ENCODE data around the gene MFAP1.
"Not testable (repeated sequence)": the region's sequence is repeated elsewhere in the genome, so short reads cannot be mapped to it uniquely, and the experiment has no call there.

The MFAP1 gene

GRCh38 chr15:43821505-43821904 is 3.0 kb downstream of the MFAP1 start:
- no peak for FAIRE-seq

GRCh38 chr15:43815064-43815463 is 9.4 kb downstream of the MFAP1 start:
- not testable (repeated sequence) for FAIRE-seq

DNA sequence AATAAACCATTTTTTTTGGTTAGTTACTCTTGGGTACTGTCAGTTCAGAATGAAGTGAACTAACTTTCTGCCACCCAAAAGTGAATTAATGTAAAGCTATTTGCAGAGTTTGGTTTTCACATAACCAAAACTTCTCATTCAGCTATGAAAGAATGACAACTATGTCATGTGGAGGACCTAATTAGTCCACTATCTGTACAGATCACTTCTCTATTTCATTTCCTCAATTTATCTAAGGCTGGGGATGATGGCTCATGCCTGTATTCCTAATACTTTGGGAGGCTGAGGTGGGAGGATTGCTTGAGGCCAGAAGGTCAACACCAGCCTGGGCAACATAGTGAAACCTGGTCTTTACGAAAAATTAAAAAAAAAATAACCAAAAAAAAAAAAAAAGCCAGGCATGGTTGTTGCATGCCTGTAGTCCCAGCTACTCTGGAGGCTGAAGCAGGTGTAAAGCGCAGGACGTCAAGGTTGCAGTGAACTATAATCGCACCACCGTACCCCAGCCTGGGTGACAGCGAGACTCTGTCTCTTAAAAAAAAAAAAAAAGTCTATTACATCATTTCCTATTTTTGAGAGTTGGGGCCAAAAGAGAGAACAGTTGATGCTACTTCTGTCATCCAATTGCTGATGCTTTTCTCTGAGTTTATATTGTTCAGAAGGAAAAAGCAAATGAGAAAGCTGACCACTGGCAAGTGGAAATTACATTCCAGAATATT is 15.4 kb downstream of the MFAP1 start:
- no peak for FAIRE-seq

GRCh38 chr15:43808435-43808950 is 16.0 kb downstream of the MFAP1 start:
- no peak for FAIRE-seq

- FAIRE-seq, result not testable (repeated sequence)
These were observed 21.8 kb downstream of the MFAP1 start for GRCh38 chr15:43802676-43803075.

DNA sequence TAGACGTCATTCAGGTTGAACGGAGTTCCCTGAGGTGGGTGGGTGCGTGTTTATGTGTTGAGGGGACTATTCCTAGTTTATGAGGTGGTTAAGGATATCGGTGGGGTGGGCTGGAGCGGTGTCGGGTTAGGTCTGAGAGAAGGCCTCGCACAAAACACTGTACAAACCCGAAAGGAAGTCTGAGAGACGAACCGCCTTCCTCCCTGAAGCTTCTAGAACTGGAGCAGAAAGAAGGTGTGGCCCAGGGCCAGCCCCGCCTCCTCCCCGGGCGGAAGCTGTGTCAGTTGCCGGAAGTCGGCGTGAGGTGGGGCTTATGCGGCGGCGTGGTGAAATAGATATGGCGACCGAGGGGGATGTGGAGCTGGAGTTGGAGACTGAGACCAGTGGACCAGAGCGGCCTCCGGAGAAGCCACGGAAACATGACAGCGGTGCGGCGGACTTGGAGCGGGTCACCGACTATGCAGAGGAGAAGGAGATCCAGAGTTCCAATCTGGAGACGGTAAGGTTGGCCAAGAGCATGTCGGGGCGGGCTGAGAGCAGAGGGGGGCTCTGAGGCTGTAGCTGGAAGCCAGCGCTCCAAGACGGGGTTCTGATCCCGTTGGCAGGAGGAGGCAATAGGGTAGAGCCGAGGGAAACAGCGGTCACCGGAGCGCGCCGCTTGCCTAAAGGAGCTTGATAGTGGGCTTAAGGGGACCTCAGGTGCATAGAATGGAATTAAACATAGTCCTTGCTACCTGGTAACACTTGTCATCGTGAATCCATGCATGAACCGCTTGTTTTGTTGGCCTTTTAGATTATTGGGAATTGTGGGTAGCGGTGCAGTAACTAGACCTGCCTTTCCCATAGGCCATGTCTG is 24.0 kb downstream of the MFAP1 start, which contains the start of gene HYPK:
Gene HYPK, plus strand, starts transcription at position 314 of the 856 bp plus-strand sequence. Its CDS starts 24 bp downstream, at position 338.
- FAIRE-seq, result peak; percentile 82

DNA sequence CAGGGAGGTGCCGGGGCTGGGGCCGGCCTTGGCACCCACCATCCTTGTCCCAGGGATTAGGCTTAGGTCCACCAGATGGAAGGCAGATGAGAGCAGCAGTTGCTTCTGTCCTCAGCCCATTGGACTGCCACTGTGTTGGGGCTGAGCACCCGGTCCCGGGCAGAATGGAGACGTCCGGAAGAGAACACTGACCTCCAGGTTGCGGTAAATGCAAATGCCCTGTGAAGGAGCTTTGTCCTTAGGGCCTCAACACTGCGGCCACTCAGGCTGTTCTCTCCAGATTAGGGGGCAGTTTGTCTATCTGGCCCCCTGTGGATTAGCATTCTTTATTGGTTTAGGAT is 24.6 kb downstream of the MFAP1 start, which contains the start of gene SERINC4:
Gene SERINC4, minus strand, starts transcription at position 276 of the 341 bp plus-strand sequence. Its CDS starts 234 bp downstream, at position 42.
- no peak for FAIRE-seq

GRCh38 chr15:43799209-43799944 is 25.1 kb downstream of the MFAP1 start:
- no peak for FAIRE-seq

- no peak for FAIRE-seq
These were observed 27.9 kb downstream of the MFAP1 start for GRCh38 chr15:43796566-43796965.

DNA sequence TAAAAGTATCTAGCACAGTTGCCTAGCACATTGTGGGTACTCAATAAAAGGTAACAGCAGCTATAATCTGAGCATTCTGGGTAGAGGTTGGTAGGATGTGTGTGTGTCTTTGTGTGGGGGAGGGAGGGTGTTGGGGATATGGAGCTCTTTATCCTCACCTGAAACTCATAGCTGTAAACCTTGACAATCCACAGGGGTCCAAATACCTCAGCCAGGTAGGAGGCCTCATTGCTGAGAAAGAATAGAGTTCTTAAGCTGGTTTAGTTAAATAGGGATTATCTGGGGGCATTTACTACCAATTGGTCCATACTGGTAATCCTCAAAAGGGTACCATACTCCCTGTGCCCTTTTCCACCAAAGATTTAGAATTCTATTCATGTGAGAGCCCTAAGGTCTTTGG is 28.5 kb downstream of the MFAP1 start:
- no peak for FAIRE-seq

DNA sequence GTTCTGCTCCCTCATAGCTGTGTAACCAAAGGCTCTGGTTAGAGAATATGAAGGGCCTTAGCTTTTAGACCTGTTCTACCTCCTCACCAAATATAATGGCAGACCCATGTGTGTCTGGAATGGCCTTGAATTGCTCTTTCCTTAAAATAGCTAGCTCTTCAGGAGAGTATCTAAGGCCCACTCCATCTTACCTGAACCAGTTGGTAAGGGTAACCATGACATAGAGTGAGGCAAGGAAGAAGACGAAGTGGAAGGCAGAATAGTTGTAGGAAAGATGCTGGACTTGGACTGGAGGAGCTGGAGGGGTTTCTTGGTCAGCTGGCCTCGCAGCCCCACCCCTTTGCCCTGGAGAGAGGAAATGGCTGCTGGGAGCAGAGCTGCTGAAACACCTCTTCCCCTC is 29.3 kb downstream of the MFAP1 start:
- FAIRE-seq, result no peak

DNA sequence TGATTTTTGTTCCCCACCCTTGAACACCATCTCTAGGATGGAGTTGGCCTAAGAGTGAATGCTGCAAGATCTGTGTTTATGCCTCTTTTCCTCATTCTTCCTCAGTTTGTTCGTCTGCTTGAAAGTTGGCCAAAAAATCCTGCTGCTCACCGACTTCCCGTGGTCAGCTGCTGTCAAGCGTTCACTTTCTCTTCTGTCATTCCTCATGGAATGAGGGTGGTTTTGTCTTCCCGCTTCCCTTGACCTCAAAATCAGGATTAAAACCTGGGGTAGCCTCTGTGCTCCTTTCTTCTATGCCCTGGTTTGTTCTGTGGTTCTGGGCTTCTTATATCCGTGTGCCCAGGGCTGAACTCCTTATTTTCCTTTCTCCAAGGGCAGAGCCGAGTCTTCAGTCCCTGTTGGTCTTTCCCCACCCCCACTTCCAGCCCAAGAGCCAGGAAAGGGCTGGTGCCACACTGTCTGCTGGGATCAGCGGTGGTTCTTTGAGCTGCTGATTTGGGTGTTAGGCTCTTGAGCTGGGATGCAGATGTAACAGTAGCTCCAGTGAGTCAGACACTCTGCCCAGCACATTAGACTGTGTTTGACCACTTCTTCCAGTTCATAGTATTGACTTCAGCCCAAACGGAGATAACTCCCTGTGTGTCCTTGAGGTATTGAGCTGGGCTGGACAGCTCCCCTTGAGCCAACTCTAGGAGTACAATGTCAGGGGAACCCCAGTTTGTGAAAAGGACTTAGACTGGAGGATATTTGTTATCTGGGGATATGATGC is 30.0 kb downstream of the MFAP1 start:
- no peak for FAIRE-seq

DNA sequence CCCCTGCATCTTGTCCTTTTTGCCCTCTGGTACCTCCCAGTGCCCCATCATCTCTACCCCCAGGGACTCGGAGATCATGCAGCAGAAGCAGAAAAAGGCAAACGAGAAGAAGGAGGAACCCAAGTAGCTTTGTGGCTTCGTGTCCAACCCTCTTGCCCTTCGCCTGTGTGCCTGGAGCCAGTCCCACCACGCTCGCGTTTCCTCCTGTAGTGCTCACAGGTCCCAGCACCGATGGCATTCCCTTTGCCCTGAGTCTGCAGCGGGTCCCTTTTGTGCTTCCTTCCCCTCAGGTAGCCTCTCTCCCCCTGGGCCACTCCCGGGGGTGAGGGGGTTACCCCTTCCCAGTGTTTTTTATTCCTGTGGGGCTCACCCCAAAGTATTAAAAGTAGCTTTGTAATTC is 30.8 kb downstream of the MFAP1 start:
- FAIRE-seq, result no peak

- FAIRE-seq, result no peak
These were observed 31.6 kb downstream of the MFAP1 start for GRCh38 chr15:43792761-43793476.

GRCh38 chr15:43791993-43792760 is 32.3 kb downstream of the MFAP1 start, which contains the start of gene SERF2:
Gene SERF2 (plus strand): TSS chr15:43792320. CDS start chr15:43792377, 57 bp downstream.
- peak; percentile 96 for FAIRE-seq

GRCh38 chr15:43789409-43789808 is 35.1 kb downstream of the MFAP1 start:
- FAIRE-seq, result no peak

DNA sequence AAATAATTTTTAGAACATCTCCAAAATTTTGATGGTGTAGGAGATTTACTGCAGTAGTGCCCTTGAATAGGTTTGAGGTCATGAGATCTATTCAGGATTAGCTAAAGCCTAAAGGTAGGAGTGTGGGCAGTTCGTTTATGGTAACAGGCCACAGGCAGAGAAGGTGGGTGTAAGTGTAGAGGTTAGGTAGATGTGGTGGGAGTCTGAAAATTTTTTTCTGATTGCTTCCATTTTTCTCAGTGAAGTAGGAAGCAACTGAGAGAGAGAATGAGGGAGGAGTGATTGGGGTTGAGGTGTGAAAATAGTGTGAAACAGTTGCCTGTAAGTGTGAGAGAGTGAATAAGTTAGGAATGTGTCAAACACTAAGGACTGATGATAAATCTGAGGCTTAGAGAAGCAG is 45.5 kb downstream of the MFAP1 start:
- FAIRE-seq, result no peak

DNA sequence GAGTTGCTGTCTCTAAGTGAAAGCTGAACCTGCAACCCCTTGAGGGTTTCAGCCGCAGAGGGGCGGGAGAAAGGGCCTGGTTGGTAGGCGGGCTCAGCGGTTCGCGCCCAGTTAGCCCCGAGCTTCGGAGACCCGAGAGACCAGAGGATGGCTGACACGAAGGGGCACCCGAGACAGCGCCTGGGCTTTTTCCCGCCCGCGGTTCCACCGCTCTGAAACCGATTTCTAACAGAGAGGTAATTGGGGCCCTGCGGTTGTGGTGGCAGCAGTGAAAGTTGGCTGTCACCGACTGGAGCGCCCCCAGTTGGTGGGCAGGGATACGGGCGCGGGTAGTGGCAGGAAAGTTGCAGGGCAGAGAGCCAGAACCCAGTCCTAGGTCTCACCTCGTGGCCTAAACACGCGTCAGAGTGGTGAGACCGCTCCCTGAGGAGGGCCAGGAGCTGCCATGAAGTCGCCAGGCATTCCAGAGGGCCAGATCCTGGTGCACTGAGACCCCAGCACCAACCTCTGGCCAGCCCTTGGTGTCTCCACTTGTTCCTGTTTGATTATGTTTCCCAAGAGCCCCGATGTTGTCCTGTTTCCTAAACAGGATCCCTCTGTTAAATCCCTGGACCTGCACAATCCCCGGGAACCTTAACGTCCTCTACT is 47.1 kb downstream of the MFAP1 start:
- no peak for FAIRE-seq

- FAIRE-seq, result no peak
These were observed 47.7 kb downstream of the MFAP1 start, which contains the start of gene ELL3 for GRCh38 chr15:43776718-43777266. Gene ELL3 (minus strand): TSS chr15:43776966. CDS start chr15:43776901, 65 bp downstream.
